GM23338 (cell line): Measurements from ENCODE around the gene EGR1. TPM values are rescaled to one million over a fixed set of nuclear protein-coding genes. Genes with fewer than 3 reads are reported as not detected.
A peak's percentile ranks its signal among the peaks of the same experiment; 100 is the strongest.

Experiments
- ATAC-seq: fragments of 200-7000 bp; cut with Tn5 transposase; 3 replicates; pipeline ENCODE4 v1.9.1; 2020
- DNase-seq: peaks from one replicate; pipeline ENCODE4 v3.0.0-alpha.2; 2015; ENCODE audit warnings: low spot score
- H2AFZ ChIP-seq: fragments of 200-600 bp; sonication (generic); 2 replicates; pipeline ENCODE4 v1.8.0; 2016; ENCODE audit warnings: antibody characterized with exemption, mild to moderate bottlenecking, moderate library complexity
- H3F3A ChIP-seq: fragments of 200-600 bp; sonication (generic); replicated peaks from 2 replicates; pipeline ENCODE4 v1.8.0; 2017; ENCODE audit warnings: antibody characterized with exemption, mixed run types, low read depth
- H3K27ac ChIP-seq: fragments of 200-600 bp; sonication (generic); 2 replicates; pipeline ENCODE4 v1.6.1; 2016; ENCODE audit warnings: low read depth
- H3K27me3 ChIP-seq: fragments of 200-600 bp; sonication (generic); 2 replicates; pipeline ENCODE4 v1.8.0; 2016; ENCODE audit warnings: mild to moderate bottlenecking, mixed run types, moderate library complexity; ENCODE audit not compliant: insufficient read depth
- H3K36me3 ChIP-seq: fragments of 200-600 bp; sonication (generic); 2 replicates; pipeline ENCODE4 v1.8.0; 2016; ENCODE audit warnings: mild to moderate bottlenecking; ENCODE audit not compliant: insufficient read depth
- H3K4me1 ChIP-seq: fragments of 200-600 bp; sonication (generic); 2 replicates; pipeline ENCODE4 v1.8.0; 2016; ENCODE audit warnings: mild to moderate bottlenecking, moderate library complexity; ENCODE audit not compliant: insufficient read depth
- H3K4me2 ChIP-seq: fragments of 200-600 bp; sonication (generic); 2 replicates; pipeline ENCODE4 v1.7.1; 2017; ENCODE audit warnings: mixed run types
- H3K4me3 ChIP-seq: fragments of 200-600 bp; sonication (generic); 2 replicates; pipeline ENCODE4 v1.6.1; 2016; ENCODE audit warnings: mixed run types
- H3K79me2 ChIP-seq: fragments of 200-600 bp; sonication (generic); replicated peaks from 2 replicates; pipeline ENCODE4 v1.8.0; 2017; ENCODE audit warnings: mild to moderate bottlenecking; ENCODE audit not compliant: insufficient read depth
- H3K9me2 ChIP-seq: fragments of 200-600 bp; sonication (generic); 2 replicates; pipeline ENCODE4 v1.8.0; 2017; ENCODE audit not compliant: insufficient read depth
- H4K20me1 ChIP-seq: fragments of 200-600 bp; sonication (generic); replicated peaks from 2 replicates; pipeline ENCODE4 v1.8.0; 2017; ENCODE audit warnings: mild to moderate bottlenecking; ENCODE audit not compliant: insufficient read depth
- H3K27ac Mint-ChIP-seq: 2 replicates; pipeline ENCODE4 v1.8.0; 2020; ENCODE audit warnings: inconsistent platforms, mild to moderate bottlenecking, moderate library complexity, mixed read lengths
- H3K27me3 Mint-ChIP-seq: 3 replicates; pipeline ENCODE4 v1.8.0; 2022; ENCODE audit warnings: low read depth, mild to moderate bottlenecking, moderate library complexity, mixed read lengths, inconsistent platforms; ENCODE audit not compliant: insufficient read depth, poor library complexity
- H3K36me3 Mint-ChIP-seq: 3 replicates; pipeline ENCODE4 v1.8.0; 2021; ENCODE audit warnings: low read depth, mild to moderate bottlenecking, inconsistent platforms, moderate library complexity, mixed read lengths
- H3K4me1 Mint-ChIP-seq: 3 replicates; pipeline ENCODE4 v1.8.0; 2020; ENCODE audit warnings: mild to moderate bottlenecking, inconsistent platforms, mixed read lengths
- H3K4me3 Mint-ChIP-seq: 3 replicates; pipeline ENCODE4 v1.8.0; 2021; ENCODE audit warnings: moderate library complexity, mild to moderate bottlenecking, inconsistent platforms, mixed read lengths
- H3K9me3 Mint-ChIP-seq: 3 replicates; pipeline ENCODE4 v1.8.0; 2020; ENCODE audit warnings: moderate library complexity, mild to moderate bottlenecking, inconsistent platforms, mixed read lengths
- CREB1 ChIP-seq: fragments of 250-450 bp; sonication (Bioruptor Pico); IDR thresholded peaks from 2 replicates; pipeline ENCODE4 v1.5.0; 2020; ENCODE audit warnings: low read depth, mild to moderate bottlenecking, moderate library complexity
- EZH2 ChIP-seq: fragments of 200-600 bp; sonication (generic); IDR thresholded peaks from one replicate; pipeline ENCODE4 v1.8.0; 2017; ENCODE audit warnings: antibody characterized with exemption, mild to moderate bottlenecking, low read depth; ENCODE audit not compliant: unreplicated experiment
- EZH2phosphoT487 ChIP-seq: fragments of 200-600 bp; sonication (generic); IDR thresholded peaks from one replicate; pipeline ENCODE4 v1.8.1; 2018; ENCODE audit warnings: antibody characterized with exemption; ENCODE audit not compliant: unreplicated experiment
- JUNB ChIP-seq: IDR thresholded peaks from one replicate; pipeline ENCODE4 v1.6.1; 2016; ENCODE audit warnings: antibody characterized with exemption; ENCODE audit not compliant: unreplicated experiment
- POLR2AphosphoS5 ChIP-seq: IDR thresholded peaks from 2 replicates; pipeline ENCODE4 v1.6.1; 2016; ENCODE audit warnings: antibody characterized with exemption, low read depth
- STAT1 ChIP-seq: IDR thresholded peaks from one replicate; pipeline ENCODE4 v1.6.1; 2016; ENCODE audit warnings: antibody characterized with exemption; ENCODE audit not compliant: unreplicated experiment
- ZNF114 ChIP-seq: fragments of 250-450 bp; sonication (Bioruptor Pico); IDR thresholded peaks from 2 replicates; pipeline ENCODE4 v1.5.0; 2020; ENCODE audit warnings: mild to moderate bottlenecking, moderate library complexity
- ZNF331 ChIP-seq: fragments of 250-450 bp; sonication (Bioruptor Pico); IDR thresholded peaks from 2 replicates; pipeline ENCODE4 v1.5.0; 2020; ENCODE audit warnings: low read depth, mild to moderate bottlenecking, moderate library complexity
- polyA plus RNA-seq: library from polyadenylated mRNA; unstranded; fragments of >200 nt; fragmentation: Nextera tagmentation; extraction: Ambion mirVana; gene quantifications from 2 replicates; pipeline ENCODE4 v1.2.1, GENCODE V29; 2016
- total RNA-seq: library from RNA; depleted of rRNA; stranded (reverse); fragments of >200 nt; shearing (Covaris generic); gene quantifications from 2 replicates; pipeline ENCODE4 v1.2.3, GENCODE V29; 2014
- TF ChIP-seq, protein P1 (sequence below), 2 experiments: fragments of 200-600 bp in 1 of 2; sonication (generic) in 1 of 2; conservative IDR thresholded peaks; 2 replicates each; pipeline versions ENCODE4 v1.5.1 to v1.6.1; 2016 to 2017; ENCODE audit warnings: antibody characterized with exemption in 2 of 2, low read depth in 2 of 2, mild to moderate bottlenecking in 2 of 2, moderate library complexity in 1 of 2
- TF ChIP-seq, protein P2 (sequence below): IDR thresholded peaks from 2 replicates; pipeline ENCODE4 v1.6.1; 2016; ENCODE audit warnings: antibody characterized with exemption
- TF ChIP-seq, protein P3 (sequence below): IDR thresholded peaks from one replicate; pipeline ENCODE4 v1.6.1; 2018; ENCODE audit warnings: antibody characterized with exemption; ENCODE audit not compliant: unreplicated experiment

The EGR1 gene
- total and polyA plus RNA-seq, 2 experiments from 2014 or later = 13.5 to 60.3 TPM

DNA sequence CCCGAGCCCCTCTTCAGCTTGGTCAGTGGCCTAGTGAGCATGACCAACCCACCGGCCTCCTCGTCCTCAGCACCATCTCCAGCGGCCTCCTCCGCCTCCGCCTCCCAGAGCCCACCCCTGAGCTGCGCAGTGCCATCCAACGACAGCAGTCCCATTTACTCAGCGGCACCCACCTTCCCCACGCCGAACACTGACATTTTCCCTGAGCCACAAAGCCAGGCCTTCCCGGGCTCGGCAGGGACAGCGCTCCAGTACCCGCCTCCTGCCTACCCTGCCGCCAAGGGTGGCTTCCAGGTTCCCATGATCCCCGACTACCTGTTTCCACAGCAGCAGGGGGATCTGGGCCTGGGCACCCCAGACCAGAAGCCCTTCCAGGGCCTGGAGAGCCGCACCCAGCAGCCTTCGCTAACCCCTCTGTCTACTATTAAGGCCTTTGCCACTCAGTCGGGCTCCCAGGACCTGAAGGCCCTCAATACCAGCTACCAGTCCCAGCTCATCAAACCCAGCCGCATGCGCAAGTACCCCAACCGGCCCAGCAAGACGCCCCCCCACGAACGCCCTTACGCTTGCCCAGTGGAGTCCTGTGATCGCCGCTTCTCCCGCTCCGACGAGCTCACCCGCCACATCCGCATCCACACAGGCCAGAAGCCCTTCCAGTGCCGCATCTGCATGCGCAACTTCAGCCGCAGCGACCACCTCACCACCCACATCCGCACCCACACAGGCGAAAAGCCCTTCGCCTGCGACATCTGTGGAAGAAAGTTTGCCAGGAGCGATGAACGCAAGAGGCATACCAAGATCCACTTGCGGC, 1.8 kb downstream of the EGR1 start (continued):
- TF ChIP-seq, protein P1, sequence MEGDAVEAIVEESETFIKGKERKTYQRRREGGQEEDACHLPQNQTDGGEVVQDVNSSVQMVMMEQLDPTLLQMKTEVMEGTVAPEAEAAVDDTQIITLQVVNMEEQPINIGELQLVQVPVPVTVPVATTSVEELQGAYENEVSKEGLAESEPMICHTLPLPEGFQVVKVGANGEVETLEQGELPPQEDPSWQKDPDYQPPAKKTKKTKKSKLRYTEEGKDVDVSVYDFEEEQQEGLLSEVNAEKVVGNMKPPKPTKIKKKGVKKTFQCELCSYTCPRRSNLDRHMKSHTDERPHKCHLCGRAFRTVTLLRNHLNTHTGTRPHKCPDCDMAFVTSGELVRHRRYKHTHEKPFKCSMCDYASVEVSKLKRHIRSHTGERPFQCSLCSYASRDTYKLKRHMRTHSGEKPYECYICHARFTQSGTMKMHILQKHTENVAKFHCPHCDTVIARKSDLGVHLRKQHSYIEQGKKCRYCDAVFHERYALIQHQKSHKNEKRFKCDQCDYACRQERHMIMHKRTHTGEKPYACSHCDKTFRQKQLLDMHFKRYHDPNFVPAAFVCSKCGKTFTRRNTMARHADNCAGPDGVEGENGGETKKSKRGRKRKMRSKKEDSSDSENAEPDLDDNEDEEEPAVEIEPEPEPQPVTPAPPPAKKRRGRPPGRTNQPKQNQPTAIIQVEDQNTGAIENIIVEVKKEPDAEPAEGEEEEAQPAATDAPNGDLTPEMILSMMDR (conservative IDR thresholded peaks at IDR 0.05; ENCODE audit: low read depth in 2 of 2) = no peak
- TF ChIP-seq ZNF114 (CRISPR knock-in tag) (no peak), EZH2 (no peak), ZNF331 (CRISPR knock-in tag) (no peak), POLR2AphosphoS5 (no peak), CREB1 (CRISPR knock-in tag) (no peak), STAT1 (no peak), EZH2phosphoT487 (no peak), JUNB (no peak)
- TF ChIP-seq, protein P2, sequence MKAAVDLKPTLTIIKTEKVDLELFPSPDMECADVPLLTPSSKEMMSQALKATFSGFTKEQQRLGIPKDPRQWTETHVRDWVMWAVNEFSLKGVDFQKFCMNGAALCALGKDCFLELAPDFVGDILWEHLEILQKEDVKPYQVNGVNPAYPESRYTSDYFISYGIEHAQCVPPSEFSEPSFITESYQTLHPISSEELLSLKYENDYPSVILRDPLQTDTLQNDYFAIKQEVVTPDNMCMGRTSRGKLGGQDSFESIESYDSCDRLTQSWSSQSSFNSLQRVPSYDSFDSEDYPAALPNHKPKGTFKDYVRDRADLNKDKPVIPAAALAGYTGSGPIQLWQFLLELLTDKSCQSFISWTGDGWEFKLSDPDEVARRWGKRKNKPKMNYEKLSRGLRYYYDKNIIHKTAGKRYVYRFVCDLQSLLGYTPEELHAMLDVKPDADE = no peak
- TF ChIP-seq, protein P3, sequence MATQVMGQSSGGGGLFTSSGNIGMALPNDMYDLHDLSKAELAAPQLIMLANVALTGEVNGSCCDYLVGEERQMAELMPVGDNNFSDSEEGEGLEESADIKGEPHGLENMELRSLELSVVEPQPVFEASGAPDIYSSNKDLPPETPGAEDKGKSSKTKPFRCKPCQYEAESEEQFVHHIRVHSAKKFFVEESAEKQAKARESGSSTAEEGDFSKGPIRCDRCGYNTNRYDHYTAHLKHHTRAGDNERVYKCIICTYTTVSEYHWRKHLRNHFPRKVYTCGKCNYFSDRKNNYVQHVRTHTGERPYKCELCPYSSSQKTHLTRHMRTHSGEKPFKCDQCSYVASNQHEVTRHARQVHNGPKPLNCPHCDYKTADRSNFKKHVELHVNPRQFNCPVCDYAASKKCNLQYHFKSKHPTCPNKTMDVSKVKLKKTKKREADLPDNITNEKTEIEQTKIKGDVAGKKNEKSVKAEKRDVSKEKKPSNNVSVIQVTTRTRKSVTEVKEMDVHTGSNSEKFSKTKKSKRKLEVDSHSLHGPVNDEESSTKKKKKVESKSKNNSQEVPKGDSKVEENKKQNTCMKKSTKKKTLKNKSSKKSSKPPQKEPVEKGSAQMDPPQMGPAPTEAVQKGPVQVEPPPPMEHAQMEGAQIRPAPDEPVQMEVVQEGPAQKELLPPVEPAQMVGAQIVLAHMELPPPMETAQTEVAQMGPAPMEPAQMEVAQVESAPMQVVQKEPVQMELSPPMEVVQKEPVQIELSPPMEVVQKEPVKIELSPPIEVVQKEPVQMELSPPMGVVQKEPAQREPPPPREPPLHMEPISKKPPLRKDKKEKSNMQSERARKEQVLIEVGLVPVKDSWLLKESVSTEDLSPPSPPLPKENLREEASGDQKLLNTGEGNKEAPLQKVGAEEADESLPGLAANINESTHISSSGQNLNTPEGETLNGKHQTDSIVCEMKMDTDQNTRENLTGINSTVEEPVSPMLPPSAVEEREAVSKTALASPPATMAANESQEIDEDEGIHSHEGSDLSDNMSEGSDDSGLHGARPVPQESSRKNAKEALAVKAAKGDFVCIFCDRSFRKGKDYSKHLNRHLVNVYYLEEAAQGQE = no peak

DNA sequence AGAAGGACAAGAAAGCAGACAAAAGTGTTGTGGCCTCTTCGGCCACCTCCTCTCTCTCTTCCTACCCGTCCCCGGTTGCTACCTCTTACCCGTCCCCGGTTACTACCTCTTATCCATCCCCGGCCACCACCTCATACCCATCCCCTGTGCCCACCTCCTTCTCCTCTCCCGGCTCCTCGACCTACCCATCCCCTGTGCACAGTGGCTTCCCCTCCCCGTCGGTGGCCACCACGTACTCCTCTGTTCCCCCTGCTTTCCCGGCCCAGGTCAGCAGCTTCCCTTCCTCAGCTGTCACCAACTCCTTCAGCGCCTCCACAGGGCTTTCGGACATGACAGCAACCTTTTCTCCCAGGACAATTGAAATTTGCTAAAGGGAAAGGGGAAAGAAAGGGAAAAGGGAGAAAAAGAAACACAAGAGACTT, 2.4 kb downstream of the EGR1 start:
- TF ChIP-seq CREB1 (CRISPR knock-in tag) = no peak
- TF ChIP-seq, protein P2 = no peak
- H3K27me3 Mint-ChIP-seq = peaks cover 54% of the 10 kb centered on the region
- Histone ChIP-seq H3K4me2 (peak overlapping the region; percentile 96; the same call in 1 of the 2 replicates), H3K36me3 (0 out of 2 replicates have a peak, but pooled peaks cover 3% of the 10 kb centered on the region), H3K27ac (no peak overlapping the region), H4K20me1 (peaks cover 14% of the 10 kb centered on the region; the same call in 1 of the 2 replicates), H3F3A (peaks cover 9% of the 10 kb centered on the region), H3K27me3 (peaks cover 26% of the 10 kb centered on the region), H3K4me1 (peaks cover 3% of the 10 kb centered on the region), H2AFZ (no peak overlapping the region), H3K9me2 (no peaks in the 10 kb centered on the region), H3K79me2 (no peaks in the 10 kb centered on the region), H3K4me3 (peak overlapping the region; percentile 94)
- peaks cover 15% of the 10 kb centered on the region; the same call in 2 of the 3 replicates for H3K9me3 Mint-ChIP-seq
- H3K4me3 Mint-ChIP-seq = peak overlapping the region; percentile 84
- peaks cover 28% of the 10 kb centered on the region for H3K36me3 Mint-ChIP-seq
- DNase-seq (no peak), ATAC-seq (no peak)
- H3K4me1 Mint-ChIP-seq = peaks cover 29% of the 10 kb centered on the region; the same call in 2 of the 3 replicates
- no peak overlapping the region for H3K27ac Mint-ChIP-seq
